HG02970 (cell line): ENCODE data around the gene SH3TC1.

ENCODE experiments used
- ATAC-seq: cut with Tn5 transposase; IDR thresholded peaks from one replicate; pipeline ENCODE4 v1.9.1; 2021; ENCODE audit warnings: mild to moderate bottlenecking, moderate library complexity, moderate number of reproducible peaks; ENCODE audit not compliant: unreplicated experiment, low FRiP score

The SH3TC1 gene

GRCh38 chr4:8227771-8228318 is 28.8 kb downstream of the SH3TC1 start:
- ATAC-seq = no peak

- ATAC-seq = peak; percentile 49
These were observed 29.5 kb downstream of the SH3TC1 start for GRCh38 chr4:8228319-8229250.

- no peak for ATAC-seq
These were observed 30.4 kb downstream of the SH3TC1 start for GRCh38 chr4:8229331-8229975.

- ATAC-seq = no peak
These were observed 30.9 kb downstream of the SH3TC1 start for GRCh38 chr4:8230033-8230432.

GRCh38 chr4:8230891-8231290 is 31.8 kb downstream of the SH3TC1 start:
- no peak for ATAC-seq

- ATAC-seq = no peak
These were observed 32.5 kb downstream of the SH3TC1 start for GRCh38 chr4:8231551-8232049.

- no peak for ATAC-seq
These were observed 33.7 kb downstream of the SH3TC1 start for GRCh38 chr4:8232748-8233147.

- ATAC-seq = no peak
These were observed 34.8 kb downstream of the SH3TC1 start for GRCh38 chr4:8233672-8234484.

- no peak for ATAC-seq
These were observed 35.6 kb downstream of the SH3TC1 start for GRCh38 chr4:8234715-8235114.

- ATAC-seq = no peak
These were observed 36.1 kb downstream of the SH3TC1 start for GRCh38 chr4:8235224-8235623.

- no peak for ATAC-seq
These were observed 36.6 kb downstream of the SH3TC1 start for GRCh38 chr4:8235686-8236085.

- no peak for ATAC-seq
These were observed 37.2 kb downstream of the SH3TC1 start for GRCh38 chr4:8236106-8236919.

- no peak for ATAC-seq
These were observed 37.8 kb downstream of the SH3TC1 start for GRCh38 chr4:8236920-8237195.

GRCh38 chr4:8237256-8237989 is 38.3 kb downstream of the SH3TC1 start:
- no peak for ATAC-seq

- no peak for ATAC-seq
These were observed 39.0 kb downstream of the SH3TC1 start for GRCh38 chr4:8238036-8238511.

GRCh38 chr4:8238515-8239053 is 39.5 kb downstream of the SH3TC1 start:
- ATAC-seq = no peak

GRCh38 chr4:8239226-8239625 is 40.1 kb downstream of the SH3TC1 start:
- no peak for ATAC-seq

GRCh38 chr4:8239661-8240060 is 40.6 kb downstream of the SH3TC1 start:
- ATAC-seq = no peak
